AG04449 (cell line): ENCODE results near the gene PLCD3.

Experiments used
- CTCF ChIA-PET: fragments of 350-600 bp; formaldehyde crosslinking; extraction: SDS; loops from one replicate; lab custom pipeline; 2021; ENCODE audit warnings: antibody characterized with exemption; lab: Yijun Ruan, JAX
- POLR2A ChIA-PET: fragments of 400-600, 350-600 bp; formaldehyde crosslinking; extraction: SDS; loops from one replicate; lab custom pipeline; 2020; ENCODE audit warnings: antibody characterized with exemption, inconsistent platforms; lab: Yijun Ruan, JAX
- DNase-seq: peaks from one replicate; pipeline ENCODE4 v3.0.0-alpha.2; 2010; ENCODE audit warnings: low read depth, low spot score
- H3K4me3 ChIP-seq: 2 replicates; pipeline ENCODE4 v1.5.1; 2011; ENCODE audit warnings: low read depth, mild to moderate bottlenecking, control low read depth, low read length
- TF ChIP-seq, protein P1 (sequence below): IDR thresholded peaks from one replicate; pipeline ENCODE4 v1.5.1; 2011; ENCODE audit warnings: mild to moderate bottlenecking, moderate library complexity, low read length, control low read depth, inconsistent platforms; ENCODE audit not compliant: insufficient read depth; ENCODE audit errors: missing control alignments

The PLCD3 gene

DNA sequence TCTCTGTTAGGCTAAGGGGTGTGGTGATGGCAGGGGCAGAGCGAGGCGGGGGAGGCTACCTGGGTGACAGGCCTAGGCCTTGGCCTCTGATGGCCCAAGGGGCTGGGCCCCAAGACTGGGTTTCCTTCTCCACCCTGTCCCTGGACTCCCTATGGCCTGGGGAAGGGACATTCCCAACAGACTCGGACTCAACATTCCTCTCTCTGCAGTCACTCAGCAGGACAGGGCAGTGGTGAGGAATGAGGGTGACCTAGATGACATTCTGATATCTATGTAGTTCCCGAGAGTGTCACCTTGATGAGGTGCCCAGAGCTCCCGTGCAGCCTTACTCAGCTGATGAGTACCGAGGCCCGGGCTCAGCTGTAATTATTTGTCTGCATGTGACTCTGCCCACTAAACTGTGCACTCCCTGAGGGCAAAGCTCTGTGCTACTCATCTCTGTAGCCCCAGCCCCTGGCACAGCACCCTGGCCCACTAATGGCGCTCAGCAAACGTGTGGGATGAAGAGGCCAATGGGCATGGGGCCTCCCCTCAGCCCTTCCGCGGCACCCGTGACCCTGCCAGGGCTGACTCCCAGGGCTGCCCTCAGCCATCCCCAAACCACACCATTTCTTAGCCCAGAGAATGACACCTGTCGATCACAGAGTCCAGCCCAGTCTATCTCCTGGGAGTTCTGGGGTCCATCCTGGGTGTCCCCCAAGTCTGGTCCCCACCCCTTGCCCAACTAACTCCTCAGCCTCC is 2.2 kb downstream of the PLCD3 start:
- ChIA-PET POLR2A (interaction anchor here (1.2 to 2.6 kb wide), 2 partner anchors 18 to 19 kb away, joined by 3 to 11 read pairs; partner anchors contain the start of gene HEXIM1), CTCF (interaction anchor here (0.7 to 16.6 kb wide), 15 partner anchors 9 to 231 kb away, joined by 3 to 677 read pairs (median 7); partner anchors contain the start of genes EFTUD2, HEXIM1 and HEXIM2)
- TF ChIP-seq, protein P1, sequence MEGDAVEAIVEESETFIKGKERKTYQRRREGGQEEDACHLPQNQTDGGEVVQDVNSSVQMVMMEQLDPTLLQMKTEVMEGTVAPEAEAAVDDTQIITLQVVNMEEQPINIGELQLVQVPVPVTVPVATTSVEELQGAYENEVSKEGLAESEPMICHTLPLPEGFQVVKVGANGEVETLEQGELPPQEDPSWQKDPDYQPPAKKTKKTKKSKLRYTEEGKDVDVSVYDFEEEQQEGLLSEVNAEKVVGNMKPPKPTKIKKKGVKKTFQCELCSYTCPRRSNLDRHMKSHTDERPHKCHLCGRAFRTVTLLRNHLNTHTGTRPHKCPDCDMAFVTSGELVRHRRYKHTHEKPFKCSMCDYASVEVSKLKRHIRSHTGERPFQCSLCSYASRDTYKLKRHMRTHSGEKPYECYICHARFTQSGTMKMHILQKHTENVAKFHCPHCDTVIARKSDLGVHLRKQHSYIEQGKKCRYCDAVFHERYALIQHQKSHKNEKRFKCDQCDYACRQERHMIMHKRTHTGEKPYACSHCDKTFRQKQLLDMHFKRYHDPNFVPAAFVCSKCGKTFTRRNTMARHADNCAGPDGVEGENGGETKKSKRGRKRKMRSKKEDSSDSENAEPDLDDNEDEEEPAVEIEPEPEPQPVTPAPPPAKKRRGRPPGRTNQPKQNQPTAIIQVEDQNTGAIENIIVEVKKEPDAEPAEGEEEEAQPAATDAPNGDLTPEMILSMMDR, result no peak
- no peak overlapping the region; the same call in 1 of the 2 replicates for H3K4me3 ChIP-seq
- DNase-seq, result no peak

DNA sequence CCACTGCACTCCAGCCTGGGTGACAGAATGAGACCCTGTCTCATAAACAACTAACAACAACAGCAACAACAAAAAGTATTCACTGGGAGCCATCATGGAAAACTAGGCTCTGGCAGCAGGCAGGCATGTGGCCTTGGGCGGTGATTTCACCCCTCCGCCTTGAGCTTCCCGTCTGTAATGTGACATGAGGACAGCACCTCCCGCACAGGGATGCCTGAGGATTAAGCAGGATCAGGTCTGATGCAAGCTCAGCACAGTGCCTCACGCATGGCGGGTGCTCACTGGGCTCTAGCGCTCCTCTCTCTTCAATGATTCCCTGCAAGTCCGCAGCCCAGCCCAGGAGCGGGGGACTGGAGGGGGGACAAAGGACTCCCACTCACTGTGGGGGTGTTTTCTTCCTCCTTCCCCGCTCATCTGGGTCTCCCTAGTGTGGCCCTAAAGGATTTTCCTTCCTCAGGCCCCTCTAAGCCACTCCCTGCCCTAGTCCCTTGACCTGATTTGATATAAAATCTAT is 2.8 kb downstream of the PLCD3 start:
- CTCF ChIA-PET, result interaction anchor here (0.9 to 16.6 kb wide), 11 partner anchors 10 to 208 kb away, joined by 3 to 677 read pairs (median 7); partner anchors contain the start of genes HEXIM1 and HEXIM2
- POLR2A ChIA-PET, result interaction anchor here (2.6 kb wide), 1 partner anchor 19 kb away, joined by 11 read pairs; the partner anchor contains the start of gene HEXIM1
- H3K4me3 ChIP-seq, result no peak overlapping the region
- no peak for DNase-seq
- TF ChIP-seq, protein P1, result no peak

DNA sequence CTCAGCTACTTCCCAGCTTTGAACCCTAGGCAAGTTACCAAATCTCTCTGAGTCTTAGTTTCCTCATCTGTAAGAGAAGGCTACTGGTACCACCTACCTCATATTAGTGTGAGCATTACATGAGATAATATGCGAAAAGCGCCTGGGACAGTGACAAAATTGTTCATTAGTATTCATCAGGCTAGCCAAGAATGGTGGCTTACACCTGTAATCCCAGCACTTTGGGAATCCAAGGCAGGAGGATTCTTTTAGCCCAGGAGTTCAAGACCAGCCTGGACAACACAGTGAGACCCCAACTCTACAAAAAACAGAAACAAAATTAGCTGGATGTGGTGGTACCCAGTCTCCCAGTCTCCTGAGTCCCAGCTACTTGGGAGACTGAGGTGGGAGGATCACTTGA is 3.3 kb downstream of the PLCD3 start:
- ChIA-PET CTCF (interaction anchor here (0.9 to 16.6 kb wide), 10 partner anchors 10 to 208 kb away, joined by 3 to 677 read pairs (median 7); partner anchors contain the start of genes HEXIM1 and HEXIM2), POLR2A (interaction anchor here (2.6 kb wide), 1 partner anchor 20 kb away, joined by 11 read pairs; the partner anchor contains the start of gene HEXIM1)
- no peak overlapping the region for H3K4me3 ChIP-seq
- DNase-seq, result no peak
- TF ChIP-seq, protein P1, result no peak

DNA sequence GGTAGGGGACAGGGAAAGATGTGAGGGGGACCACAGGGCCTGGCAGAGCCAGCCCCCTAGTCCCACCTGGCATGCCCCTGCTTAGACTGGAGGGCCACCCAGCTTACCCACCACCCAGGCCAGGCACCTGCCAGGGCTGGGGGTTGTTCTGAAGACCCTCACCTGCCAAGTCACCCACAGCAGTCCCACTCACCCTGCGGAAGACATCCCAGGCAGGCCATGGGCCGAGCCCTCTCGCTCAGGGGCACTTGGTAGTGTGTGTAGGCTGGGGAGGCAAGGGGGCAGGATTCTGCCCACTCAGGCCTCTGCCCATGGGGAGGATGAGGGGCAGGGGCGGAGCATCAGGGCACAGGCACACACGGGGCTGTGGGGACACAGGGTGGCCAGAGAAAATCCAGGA is 4.0 kb downstream of the PLCD3 start:
- H3K4me3 ChIP-seq, result no peak overlapping the region
- ChIA-PET CTCF (interaction anchor here (1.0 to 16.6 kb wide), 6 partner anchors 11 to 207 kb away, joined by 3 to 677 read pairs (median 22); partner anchors contain the start of gene HEXIM2), POLR2A (interaction anchor here (1.1 to 2.6 kb wide), 2 partner anchors 9 to 20 kb away, joined by 3 to 11 read pairs; partner anchors contain the start of gene HEXIM1)
- DNase-seq, result no peak
- TF ChIP-seq, protein P1, result no peak

DNA sequence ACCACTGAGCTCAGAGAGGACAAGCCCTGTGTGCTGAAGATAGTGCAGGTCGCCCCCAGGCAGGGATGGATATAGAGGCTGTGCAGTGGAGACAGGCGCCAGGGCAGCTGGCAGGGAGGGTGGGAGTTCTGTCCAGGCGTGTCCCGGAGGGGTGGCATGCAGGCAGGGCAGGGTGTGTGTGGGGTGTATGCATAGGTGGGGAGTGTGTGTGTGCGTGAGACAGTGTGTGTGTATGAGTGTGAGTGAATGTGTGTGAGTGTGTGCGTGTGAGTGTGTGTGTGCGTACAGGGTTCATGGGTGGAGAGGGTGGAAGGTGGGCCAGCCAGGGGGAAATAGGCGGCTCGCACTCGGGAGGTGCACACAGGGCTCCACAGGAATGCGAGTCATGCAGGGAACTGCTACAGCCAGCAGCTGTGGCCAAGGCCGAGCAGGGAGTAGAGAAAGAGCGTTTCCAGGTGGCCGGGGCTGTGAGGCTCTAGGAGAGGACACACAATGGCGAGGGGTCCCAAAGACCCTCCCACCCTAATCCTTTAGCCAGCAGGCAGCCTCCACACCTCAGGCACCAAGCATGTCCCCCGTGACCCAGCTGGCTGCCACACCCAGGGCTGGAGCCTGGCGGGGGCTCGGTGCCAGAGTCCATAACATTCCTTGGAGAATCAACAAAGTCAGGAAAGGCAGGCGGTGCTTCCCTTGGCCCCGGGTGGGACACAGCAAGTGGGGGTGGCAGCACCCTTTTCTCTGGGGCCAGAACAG is 4.6 kb downstream of the PLCD3 start:
- ChIA-PET POLR2A (interaction anchor here (1.1 to 2.6 kb wide), 2 partner anchors 9 to 21 kb away, joined by 3 to 11 read pairs; partner anchors contain the start of gene HEXIM1), CTCF (interaction anchor here (1.0 to 16.6 kb wide), 6 partner anchors 8 to 207 kb away, joined by 3 to 677 read pairs (median 40); partner anchors contain the start of gene ACBD4)
- DNase-seq, result no peak
- H3K4me3 ChIP-seq, result no peak overlapping the region
- TF ChIP-seq, protein P1, result no peak
